Esophagus muscularis mucosa (tissue), 4 donors: Measurements from ENCODE around the gene MAML3. TPM values are rescaled to one million over a fixed set of nuclear protein-coding genes. Genes with fewer than 3 reads are reported as not detected.
A peak's percentile ranks its signal among the peaks of the same experiment; 100 is the strongest.

Experiments
- DNase-seq: peaks from one replicate; pipeline ENCODE4 v3.0.0-alpha.2; 2017; ENCODE audit errors: extremely low spot score
- H3K27ac ChIP-seq, 4 donors: fragments of 200-600 bp; sonication (generic); replicated peaks in 1 of 4; 1 replicate in 3 of 4; 2 replicates in 1 of 4; pipeline ENCODE4 v1.5.1; 2016 to 2019; ENCODE audit warnings: mild to moderate bottlenecking in 1 of 4
- H3K27me3 ChIP-seq, 4 donors: fragments of 200-600 bp; sonication (generic); one replicate each; pipeline versions ENCODE4 v1.5.1 to v1.6.0; 2016 to 2019
- H3K36me3 ChIP-seq, 4 donors: fragments of 200-600 bp; sonication (generic); one replicate each; pipeline ENCODE4 v1.5.1; 2016 to 2019
- H3K4me1 ChIP-seq, 4 donors: fragments of 200-600 bp; sonication (generic); one replicate each; pipeline ENCODE4 v1.5.1; 2016 to 2019
- H3K4me3 ChIP-seq, 4 donors: fragments of 200-600 bp; sonication (generic); 1 replicate in 2 of 4; 2 replicates in 2 of 4; pipeline ENCODE4 v1.5.1; 2016 to 2019; ENCODE audit warnings: mild to moderate bottlenecking in 4 of 4, moderate library complexity in 1 of 4
- H3K9me3 ChIP-seq, 4 donors: fragments of 200-600 bp; sonication (generic); 1 replicate in 3 of 4; 2 replicates in 1 of 4; pipeline ENCODE4 v1.5.1; 2016 to 2019
- EP300 ChIP-seq: sonication (generic); formaldehyde crosslinking; IDR thresholded peaks from one replicate; pipeline ENCODE4 v1.6.1; 2017; ENCODE audit warnings: antibody characterized with exemption
- POLR2A ChIP-seq: fragments of 450-650 bp; IDR thresholded peaks from one replicate; pipeline ENCODE4 v1.6.1; 2017; ENCODE audit warnings: antibody characterized with exemption, moderate library complexity, mild to moderate bottlenecking, low read depth
- POLR2AphosphoS5 ChIP-seq, 2 donors: sonication (generic); formaldehyde crosslinking; IDR thresholded peaks; one replicate each; pipeline ENCODE4 v1.6.1; 2017; ENCODE audit warnings: antibody characterized with exemption in 2 of 2
- WGBS: methylation state at CpG from one replicate; pipeline ENCODE4 v1.1.5; 2018; 5-methylcytosine and 5-hydroxymethylcytosine counted together
- intact Hi-C: fragments of 100-400 bp; cut with DNase I; formaldehyde crosslinking; loops from one replicate; pipeline ENCODE4 v1.15.1; 2023
- total RNA-seq, 4 donors: library from RNA; depleted of rRNA; stranded (reverse); fragments of >200 nt; gene quantifications; one replicate each; pipeline versions ENCODE4 v1.1.0 to v1.2.1, GENCODE V29; 2016
- TF ChIP-seq, protein P1 (sequence below), 3 experiments: fragments of 200-600 bp in 2 of 3; fragments of 450-650 bp in 1 of 3; sonication (generic) in 2 of 3; IDR thresholded peaks; one replicate each; pipeline ENCODE4 v1.5.1; 2017 to 2019; ENCODE audit warnings: antibody characterized with exemption in 3 of 3, mild to moderate bottlenecking in 2 of 3, moderate library complexity in 1 of 3

MAML3 gene
- total RNA-seq, 4 donors from 2014 or later: 5.0 to 8.7 (median 7.1) TPM

DNA sequence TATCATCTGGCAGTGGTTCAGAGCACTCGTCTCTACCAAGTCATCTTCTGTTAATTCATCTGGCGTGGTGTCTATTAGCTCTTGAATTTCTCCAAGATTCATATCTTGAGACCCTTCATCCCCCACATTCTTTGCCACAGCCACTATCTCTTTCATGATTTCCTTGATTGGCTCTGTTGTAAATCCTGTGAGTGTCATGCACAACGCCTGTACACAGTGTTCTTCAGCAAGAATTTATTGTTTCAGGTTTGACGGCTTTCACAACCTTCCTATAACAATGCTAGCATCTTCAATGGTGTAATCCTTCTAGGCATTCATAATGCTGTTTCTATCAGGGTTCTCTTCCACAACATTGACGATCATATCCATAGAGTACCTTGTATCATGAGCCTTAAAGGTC is 457.5 kb downstream of the MAML3 start:
- intact Hi-C loops: no loop called here
- Histone ChIP-seq H3K27me3 (no peaks in the 10 kb centered on the region), H3K36me3 (peaks cover 9 to 43% (median 20%) of the 10 kb centered on the region in 4 donors), H3K4me1 (peaks cover 6 to 9% (median 7%) of the 10 kb centered on the region in 4 donors), H3K4me3 (no peak overlapping the region), H3K9me3 (peaks cover 0 to 8% (median 4%) of the 10 kb centered on the region in 4 donors), H3K27ac (no peak overlapping the region)
- WGBS: 90% methylated on average over 5 of the region's 5 CpGs
- TF ChIP-seq POLR2AphosphoS5 (IDR thresholded peaks at IDR 0.05): no peak
- DNase-seq: no peak

DNA sequence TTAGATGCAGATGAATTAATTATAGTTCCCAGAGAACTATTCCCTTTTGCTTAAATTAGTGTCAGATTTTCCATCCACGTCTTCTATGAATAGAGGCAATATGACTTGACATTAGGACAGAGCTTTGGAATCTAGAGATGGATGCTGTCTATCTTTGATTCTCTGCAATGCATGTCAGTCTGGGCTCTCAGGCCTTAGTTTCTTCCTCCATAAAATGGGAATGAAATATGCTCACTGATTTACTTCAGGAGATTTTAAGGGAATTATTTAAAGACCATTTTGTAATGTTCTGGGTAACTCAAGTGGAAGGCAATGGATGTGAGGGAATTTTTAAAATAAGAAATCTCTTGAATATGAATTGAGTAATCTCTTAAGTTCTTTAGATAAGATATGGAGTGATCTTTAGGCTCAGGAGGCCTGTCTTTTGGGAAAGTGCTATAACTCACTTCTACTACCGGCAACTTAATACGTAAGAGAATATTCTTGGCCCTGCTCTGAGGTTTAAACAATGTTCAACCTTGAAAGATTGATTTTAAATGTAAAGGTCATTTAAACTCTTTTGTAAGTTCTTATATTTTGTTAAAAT is 459.4 kb downstream of the MAML3 start:
- H3K36me3 ChIP-seq: peaks cover 9 to 33% (median 20%) of the 10 kb centered on the region in 4 donors
- WGBS: 75% methylated on average over 3 of the region's 3 CpGs
- H3K27me3 ChIP-seq: no peaks in the 10 kb centered on the region
- peaks cover 0 to 8% (median 4%) of the 10 kb centered on the region in 4 donors for H3K9me3 ChIP-seq
- no peak for TF ChIP-seq POLR2A
- TF ChIP-seq POLR2AphosphoS5 (IDR thresholded peaks at IDR 0.05): no peak
- no peak overlapping the region for H3K27ac ChIP-seq
- no peak for DNase-seq
- intact Hi-C loops: no loop called here
- H3K4me1 ChIP-seq: peaks cover 6 to 9% (median 7%) of the 10 kb centered on the region in 4 donors
- H3K4me3 ChIP-seq: no peak overlapping the region

DNA sequence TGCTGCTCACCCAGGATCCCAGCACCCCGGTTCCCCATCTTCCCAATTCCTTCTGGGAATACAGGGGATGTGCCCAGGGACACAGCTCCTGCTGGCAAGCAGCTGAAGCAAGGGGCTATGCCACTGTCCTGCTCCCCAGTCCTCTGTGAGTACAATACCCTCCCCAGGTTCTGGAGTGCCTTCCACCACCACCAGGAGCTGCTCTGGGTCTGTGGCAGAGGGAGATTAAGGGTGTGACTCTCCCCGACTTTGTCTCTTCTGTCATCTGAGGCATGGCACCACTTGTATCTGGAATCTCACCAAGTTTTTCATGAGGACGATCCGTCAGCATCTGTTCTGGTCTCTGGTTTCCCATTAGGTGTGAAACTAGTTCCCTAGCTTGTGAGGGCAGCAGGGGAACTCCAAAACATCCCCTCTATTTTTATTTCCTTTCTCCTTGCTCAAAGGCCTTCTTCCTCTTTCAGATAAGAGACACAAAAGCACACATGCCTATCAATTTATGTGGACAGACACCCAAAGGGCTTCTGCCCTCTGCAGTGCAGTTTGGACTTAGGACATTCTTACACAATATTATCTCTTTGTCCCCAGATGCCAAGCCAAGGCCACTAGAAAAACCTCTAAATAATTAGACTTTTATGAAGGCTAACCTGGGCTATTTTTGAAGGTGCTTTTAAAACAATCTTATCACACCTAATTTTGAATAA is 461.5 kb downstream of the MAML3 start:
- Histone ChIP-seq H3K27me3 (no peaks in the 10 kb centered on the region), H3K36me3 (peaks cover 9 to 25% (median 20%) of the 10 kb centered on the region in 4 donors), H3K4me1 (peaks cover 6 to 12% (median 8%) of the 10 kb centered on the region in 4 donors), H3K4me3 (no peak overlapping the region), H3K9me3 (peaks cover 0 to 8% (median 4%) of the 10 kb centered on the region in 4 donors), H3K27ac (no peak overlapping the region)
- intact Hi-C loops: no loop called here
- TF ChIP-seq, protein P1, sequence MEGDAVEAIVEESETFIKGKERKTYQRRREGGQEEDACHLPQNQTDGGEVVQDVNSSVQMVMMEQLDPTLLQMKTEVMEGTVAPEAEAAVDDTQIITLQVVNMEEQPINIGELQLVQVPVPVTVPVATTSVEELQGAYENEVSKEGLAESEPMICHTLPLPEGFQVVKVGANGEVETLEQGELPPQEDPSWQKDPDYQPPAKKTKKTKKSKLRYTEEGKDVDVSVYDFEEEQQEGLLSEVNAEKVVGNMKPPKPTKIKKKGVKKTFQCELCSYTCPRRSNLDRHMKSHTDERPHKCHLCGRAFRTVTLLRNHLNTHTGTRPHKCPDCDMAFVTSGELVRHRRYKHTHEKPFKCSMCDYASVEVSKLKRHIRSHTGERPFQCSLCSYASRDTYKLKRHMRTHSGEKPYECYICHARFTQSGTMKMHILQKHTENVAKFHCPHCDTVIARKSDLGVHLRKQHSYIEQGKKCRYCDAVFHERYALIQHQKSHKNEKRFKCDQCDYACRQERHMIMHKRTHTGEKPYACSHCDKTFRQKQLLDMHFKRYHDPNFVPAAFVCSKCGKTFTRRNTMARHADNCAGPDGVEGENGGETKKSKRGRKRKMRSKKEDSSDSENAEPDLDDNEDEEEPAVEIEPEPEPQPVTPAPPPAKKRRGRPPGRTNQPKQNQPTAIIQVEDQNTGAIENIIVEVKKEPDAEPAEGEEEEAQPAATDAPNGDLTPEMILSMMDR (IDR thresholded peaks at IDR 0.05): peak in 1 of 3 experiments; percentile 18
- TF ChIP-seq POLR2AphosphoS5 (IDR thresholded peaks at IDR 0.05): no peak
- DNase-seq: no peak
- 55% methylated on average over 4 of the region's 4 CpGs for WGBS

DNA sequence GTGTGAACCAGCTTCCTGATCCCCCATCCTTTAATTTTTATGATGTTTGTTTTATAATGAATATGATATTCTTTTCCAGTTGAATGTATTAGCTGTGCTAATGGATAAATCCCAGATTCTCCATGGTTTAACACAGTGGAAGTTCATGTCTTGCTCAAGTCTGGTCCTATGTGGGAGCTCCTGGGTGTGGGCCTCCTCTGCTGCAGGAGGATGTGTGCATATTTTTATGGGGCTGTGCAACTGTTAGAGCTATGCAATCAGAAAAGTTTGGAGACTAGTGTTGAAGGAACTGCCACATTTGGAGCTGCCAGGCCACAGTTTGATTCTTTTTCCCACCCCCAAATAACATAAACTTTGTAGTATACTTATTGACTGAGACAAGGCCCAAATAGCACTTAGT is 463.6 kb downstream of the MAML3 start:
- H3K27ac ChIP-seq: no peak overlapping the region
- no peaks in the 10 kb centered on the region for H3K27me3 ChIP-seq
- intact Hi-C loops: no loop called here
- no peak for DNase-seq
- H3K4me3 ChIP-seq: no peak overlapping the region
- peaks cover 24 to 31% (median 26%) of the 10 kb centered on the region in 4 donors for H3K4me1 ChIP-seq
- no peaks in the 10 kb centered on the region for H3K9me3 ChIP-seq
- H3K36me3 ChIP-seq: peaks cover 1 to 10% (median 6%) of the 10 kb centered on the region in 4 donors
- no peak for TF ChIP-seq POLR2AphosphoS5 (IDR thresholded peaks at IDR 0.05)
- TF ChIP-seq, protein P1 (IDR thresholded peaks at IDR 0.05): no peak
- TF ChIP-seq POLR2A: no peak
- no peak for TF ChIP-seq EP300

DNA sequence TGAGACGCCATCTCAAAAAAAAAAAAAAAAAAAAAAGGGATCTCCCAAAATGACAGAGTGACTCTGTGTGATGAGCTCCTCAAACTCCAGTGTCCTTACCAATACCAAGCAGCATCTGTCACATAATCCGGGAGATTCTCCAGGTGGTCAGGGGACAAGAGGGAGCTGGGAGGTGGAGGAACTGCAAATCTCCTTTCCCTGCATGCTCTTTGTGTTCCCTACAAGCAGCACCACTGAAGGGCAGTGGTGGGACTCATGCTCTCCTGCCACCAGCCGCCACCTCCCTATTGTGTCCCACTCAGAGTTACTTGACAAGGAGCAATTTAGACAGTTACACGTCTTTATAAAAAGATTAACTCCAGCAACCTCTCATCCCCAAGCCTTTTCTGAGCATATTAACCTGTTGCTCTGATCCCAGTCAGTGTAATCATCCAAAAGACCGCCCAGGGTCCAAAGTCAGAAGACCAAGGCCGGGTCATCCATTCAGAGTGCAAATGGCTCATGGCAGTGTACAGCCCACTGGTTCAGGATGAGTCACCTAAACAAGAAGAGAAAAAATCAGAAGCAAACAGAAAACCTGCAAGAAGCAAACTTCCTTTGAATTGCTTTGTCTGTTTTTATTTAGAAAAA is 464.8 kb downstream of the MAML3 start:
- 95% methylated on average over 6 of the region's 6 CpGs for WGBS

More for the DNA sequence above, 464.8 kb downstream of the MAML3 start:
- DNase-seq: no peak
- H3K36me3 ChIP-seq: peaks cover 0 to 17% (median 8%) of the 10 kb centered on the region in 4 donors
- TF ChIP-seq EP300 (no peak), POLR2AphosphoS5 (IDR thresholded peaks at IDR 0.05) (no peak), POLR2A (no peak)
- TF ChIP-seq, protein P1 (IDR thresholded peaks at IDR 0.05): no peak
- H3K9me3 ChIP-seq: no peaks in the 10 kb centered on the region
- peaks cover 24 to 31% (median 26%) of the 10 kb centered on the region in 4 donors for H3K4me1 ChIP-seq
- H3K27me3 ChIP-seq: no peaks in the 10 kb centered on the region
- H3K27ac ChIP-seq: no peak overlapping the region
- intact Hi-C loops: no loop called here
- H3K4me3 ChIP-seq: no peak overlapping the region
